NCI-H1694 (cell line): Measurements from ENCODE around the gene FAM76B.

ENCODE experiments used
- DNase-seq: peaks from one replicate; lab custom pipeline; 2025; lab: John Stamatoyannopoulos, UW

FAM76B gene

GRCh38 chr11:95792200-95792599, 2.6 kb upstream of the FAM76B start:
- no peak for DNase-seq

GRCh38 chr11:95791709-95792033, 2.1 kb upstream of the FAM76B start:
- no peak for DNase-seq

- no peak for DNase-seq
Observed at GRCh38 chr11:95790933-95791708, 1.5 kb upstream of the FAM76B start.

GRCh38 chr11:95790123-95790932, 746 bp upstream of the FAM76B start, which contains the start of gene CEP57:
TSS of gene CEP57 (plus strand) at chr11:95790498. CDS start at chr11:95790699, 201 bp downstream.
- peak; percentile 69 for DNase-seq

GRCh38 chr11:95788921-95789505, 569 bp downstream of the FAM76B start:
- no peak for DNase-seq

GRCh38 chr11:95780544-95780943, 9.0 kb downstream of the FAM76B start:
- no peak for DNase-seq

GRCh38 chr11:95778699-95779098, 10.9 kb downstream of the FAM76B start:
- DNase-seq: no peak

- no peak for DNase-seq
Observed at GRCh38 chr11:95776859-95777258, 12.7 kb downstream of the FAM76B start.

- DNase-seq: no peak
Observed at GRCh38 chr11:95768521-95768920, 21.1 kb downstream of the FAM76B start.

GRCh38 chr11:95767498-95767897, 22.1 kb downstream of the FAM76B start:
- no peak for DNase-seq

GRCh38 chr11:95766701-95767100, 22.9 kb downstream of the FAM76B start:
- DNase-seq: no peak

GRCh38 chr11:95764267-95764898, 25.2 kb downstream of the FAM76B start:
- DNase-seq: peak; percentile 2

GRCh38 chr11:95762534-95762933, 27.0 kb downstream of the FAM76B start:
- DNase-seq: no peak

- no peak for DNase-seq
Observed at GRCh38 chr11:95760941-95761340, 28.6 kb downstream of the FAM76B start.

GRCh38 chr11:95751515-95751914, 38.1 kb downstream of the FAM76B start:
- no peak for DNase-seq

- no peak for DNase-seq
Observed at GRCh38 chr11:95750101-95750500, 39.5 kb downstream of the FAM76B start.

- DNase-seq: no peak
Observed at GRCh38 chr11:95739108-95739938, 50.3 kb downstream of the FAM76B start.

- DNase-seq: no peak
Observed at GRCh38 chr11:95736809-95737208, 52.8 kb downstream of the FAM76B start.

GRCh38 chr11:95736355-95736754, 53.2 kb downstream of the FAM76B start:
- no peak for DNase-seq

- DNase-seq: no peak
Observed at GRCh38 chr11:95734009-95734572, 55.5 kb downstream of the FAM76B start.

- no peak for DNase-seq
Observed at GRCh38 chr11:95732930-95733602, 56.5 kb downstream of the FAM76B start.
